Measurements from ENCODE around the gene TGFB1I1.

Gene TGFB1I1

DNA sequence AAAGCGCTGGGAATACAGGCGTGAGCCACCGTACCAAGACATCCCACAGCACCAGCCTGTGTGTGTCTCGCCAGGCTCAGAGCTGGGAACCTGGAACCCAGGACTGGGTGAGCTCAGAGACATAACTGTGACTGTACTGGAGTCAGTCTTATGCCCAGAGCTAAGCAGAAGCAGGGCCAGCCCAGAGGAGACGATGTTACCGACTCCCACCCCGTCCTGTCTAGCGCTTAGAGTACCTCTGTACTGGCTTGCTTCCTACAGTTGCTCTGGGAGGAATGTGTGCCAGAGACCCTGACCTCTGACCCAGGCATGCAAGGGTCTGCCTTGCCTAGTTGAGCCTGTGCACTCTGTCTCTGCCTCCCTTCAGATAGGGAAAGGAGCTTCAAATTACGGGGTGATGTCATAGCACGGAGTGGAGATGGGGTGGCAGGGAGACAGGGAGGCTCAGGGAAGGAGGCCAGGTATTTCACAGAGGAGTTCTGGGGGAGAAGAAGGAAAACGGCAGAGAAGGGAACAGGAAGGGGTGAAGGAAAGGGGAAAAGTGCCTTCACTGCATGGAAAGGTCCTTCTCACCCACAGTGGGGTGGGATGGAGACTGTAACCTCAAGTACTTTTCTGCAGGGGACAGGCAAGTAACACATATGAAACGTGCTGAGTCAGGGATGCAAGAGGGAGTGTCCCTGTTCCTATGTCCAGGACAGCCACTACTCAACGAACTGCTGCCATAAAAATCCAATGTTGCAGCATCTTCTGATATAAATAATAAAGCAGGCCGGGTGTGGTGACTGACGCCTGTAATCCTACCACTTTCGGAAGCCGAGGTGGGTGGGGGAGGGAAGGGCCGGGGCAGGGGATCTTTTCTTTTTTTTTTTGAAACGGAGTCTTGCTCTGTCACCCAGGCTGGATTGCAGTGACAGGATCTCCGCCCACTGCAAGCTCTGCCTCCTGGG lies 18.4 kb upstream of the TGFB1I1 start:
- DNase-seq: no peak

DNA sequence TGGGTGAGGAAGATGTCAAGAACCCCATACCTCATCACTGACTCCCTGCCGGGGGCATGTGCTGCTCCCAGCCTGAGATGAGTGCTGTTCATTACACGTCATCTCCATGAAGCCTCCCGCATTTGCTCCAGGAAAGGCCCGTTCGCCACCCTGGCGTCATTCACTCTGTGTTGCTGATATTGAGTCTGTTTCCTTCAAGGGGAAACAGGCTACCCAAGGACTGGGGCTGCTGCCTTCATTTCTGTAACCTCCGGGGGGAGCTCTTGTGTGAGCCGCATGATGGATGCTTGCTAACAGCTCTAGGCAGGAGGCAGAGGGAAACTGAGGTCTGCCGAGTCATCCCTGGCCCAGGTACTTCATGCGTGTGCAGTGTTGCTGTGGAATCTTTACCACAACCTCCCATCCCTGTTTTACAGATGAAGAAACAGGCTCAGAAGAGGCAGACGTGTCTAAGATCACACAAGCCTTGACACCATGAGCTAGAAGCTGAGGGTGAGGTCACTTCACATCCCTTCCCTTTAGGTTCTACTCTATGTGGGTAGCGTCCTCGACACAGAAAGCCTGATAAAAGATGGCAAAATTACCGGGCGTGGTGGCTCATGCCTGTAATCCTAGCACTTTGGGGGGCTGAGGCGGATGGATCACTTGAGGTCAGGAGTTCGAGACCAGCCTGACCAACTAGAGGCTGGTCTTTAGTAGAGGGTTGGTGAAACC lies 16.2 kb upstream of the TGFB1I1 start:
- no peak for DNase-seq

DNA sequence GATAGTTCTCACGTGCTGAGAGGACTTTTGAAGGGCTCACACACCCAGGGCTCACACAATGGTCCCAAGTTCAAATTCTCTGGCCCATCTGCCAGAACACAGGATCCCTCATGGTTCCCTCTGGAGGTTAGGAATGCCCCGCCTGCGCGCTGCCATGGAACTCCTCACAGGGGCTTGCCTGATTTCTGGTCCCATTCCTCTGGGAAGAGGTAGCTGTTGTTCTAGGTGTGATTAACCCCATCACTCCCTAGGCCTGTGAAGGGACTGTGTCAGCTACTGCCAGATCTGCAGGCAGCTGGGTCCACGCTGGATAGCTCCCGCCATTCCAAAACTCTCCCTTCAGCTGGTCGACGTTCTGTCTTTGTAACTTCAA lies 15.0 kb upstream of the TGFB1I1 start:
- no peak for DNase-seq

DNA sequence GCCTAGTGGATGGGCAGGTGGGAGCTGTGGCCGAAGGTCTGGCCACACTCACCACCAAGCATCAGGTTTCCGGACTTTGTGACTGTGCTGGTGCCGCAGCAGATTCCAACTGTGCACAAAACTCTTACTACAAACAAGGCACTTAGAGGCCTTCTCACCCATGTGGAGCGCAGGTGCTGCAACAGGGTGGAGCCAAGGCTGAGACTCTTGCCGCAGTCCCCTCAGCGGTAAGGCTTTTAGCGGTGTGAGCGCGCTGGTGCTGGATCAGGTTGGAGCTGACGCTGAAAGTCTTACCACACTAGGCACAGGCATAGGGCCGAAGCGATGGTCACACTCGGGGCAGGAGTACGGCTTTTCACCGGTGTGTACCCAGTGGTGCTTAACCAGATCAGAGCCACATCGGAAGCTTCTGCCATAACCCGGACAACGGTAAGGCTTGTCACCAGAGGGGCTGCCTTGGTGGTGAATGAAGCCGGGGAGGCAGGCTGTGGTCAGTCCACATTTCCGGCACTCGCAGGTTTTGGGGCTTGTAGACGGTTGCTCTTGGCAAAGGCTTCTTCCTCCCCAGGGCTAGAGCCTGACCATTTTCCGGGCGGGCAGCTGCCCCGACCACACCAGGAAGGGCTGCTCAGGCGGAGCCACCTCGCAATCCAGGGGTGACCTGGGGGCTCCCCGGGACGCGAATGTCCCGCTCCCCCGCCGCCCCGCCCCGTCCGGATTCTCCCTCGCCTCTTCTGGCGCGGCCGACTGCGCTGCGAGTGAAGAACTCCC lies 13.7 kb upstream of the TGFB1I1 start:
- no peak for DNase-seq

DNA sequence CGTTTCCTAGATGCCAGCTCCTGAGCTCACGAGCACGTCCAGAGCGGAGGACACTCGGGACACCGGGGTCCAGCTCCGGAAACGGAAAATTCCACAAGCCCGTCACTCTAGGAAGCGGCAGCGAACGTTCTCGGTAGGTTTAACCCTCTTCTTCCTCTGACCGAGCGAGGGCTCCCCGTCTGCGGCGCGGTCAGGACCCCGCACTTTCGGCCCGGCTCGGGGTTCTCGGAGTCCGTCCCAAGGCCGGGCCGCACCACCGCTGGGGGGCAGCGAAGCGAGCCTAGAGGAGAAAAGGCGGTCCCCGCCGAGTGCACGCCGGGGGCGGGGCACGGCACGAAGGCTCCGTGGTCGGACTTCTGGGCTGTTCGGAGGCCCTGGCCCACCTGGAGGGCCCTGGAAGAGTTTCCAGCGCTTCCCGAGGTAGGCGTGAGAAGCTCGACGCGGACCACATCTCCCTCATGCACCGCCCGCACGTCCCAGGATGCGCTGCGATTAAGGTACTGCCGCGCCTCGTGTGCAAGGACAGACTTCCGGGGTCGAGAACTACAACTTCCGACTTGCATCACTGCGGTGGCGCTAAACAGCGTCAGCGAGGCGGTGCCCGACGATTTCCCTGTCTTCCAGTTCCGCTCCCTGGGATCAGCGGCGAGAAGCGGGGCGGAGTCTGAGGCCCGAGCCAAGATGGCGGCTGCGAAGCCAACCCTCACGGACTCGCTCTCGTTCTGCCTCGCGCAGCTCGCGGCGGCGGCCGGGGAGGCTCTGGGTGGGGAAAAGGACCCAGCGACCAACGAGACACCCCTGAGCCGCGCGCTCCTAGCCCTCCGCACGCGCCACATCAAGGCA lies 12.9 kb upstream of the TGFB1I1 start, which contains the start of gene ARMC5:
Gene ARMC5 (plus strand): TSS at position 658 of the 843 bp plus-strand sequence. CDS start 24 bp downstream, at position 682.
- peak; percentile 91 for DNase-seq

DNA sequence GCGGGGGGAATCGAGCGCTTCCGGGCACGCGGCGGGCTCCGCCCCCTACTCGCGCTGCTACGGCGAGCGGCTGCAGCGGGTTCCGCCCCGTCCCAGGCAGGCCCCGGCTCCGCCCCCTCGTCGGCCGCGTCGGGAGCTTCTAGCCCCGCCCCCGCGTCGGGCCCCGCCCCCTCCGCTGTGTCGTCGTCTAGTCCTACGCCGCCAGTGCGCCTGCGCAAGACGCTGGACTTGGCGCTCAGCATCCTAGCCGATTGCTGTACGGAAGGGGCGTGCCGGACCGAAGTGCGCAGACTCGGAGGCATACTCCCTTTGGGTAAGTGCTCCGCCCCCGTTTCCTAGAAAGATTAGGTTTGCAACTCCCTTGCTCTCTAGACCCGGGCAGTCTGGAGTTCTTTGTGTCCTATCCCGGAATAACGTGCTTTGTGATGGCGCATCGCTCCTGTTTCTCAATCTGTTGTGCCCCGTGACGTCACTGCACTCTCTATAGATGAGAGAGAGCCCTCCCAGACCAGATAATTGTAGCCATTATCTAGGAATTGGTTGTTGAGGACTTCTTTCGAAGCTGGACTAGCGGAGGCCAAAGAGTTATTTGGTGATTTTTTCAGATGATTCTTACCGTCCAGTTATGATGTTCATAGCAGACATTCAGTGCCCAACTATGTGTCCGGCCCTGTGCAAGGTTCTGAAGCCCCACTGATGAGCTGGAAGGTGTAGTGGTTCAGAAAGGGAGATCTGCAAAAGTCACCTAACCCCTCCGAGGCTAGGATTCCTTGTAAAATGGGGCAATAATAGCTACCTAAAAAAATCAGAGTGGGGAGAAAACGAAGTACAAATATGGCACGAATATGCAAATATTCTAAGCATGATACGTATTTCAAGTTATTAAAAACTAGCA lies 12.0 kb upstream of the TGFB1I1 start:
- DNase-seq: peak; percentile 98

DNA sequence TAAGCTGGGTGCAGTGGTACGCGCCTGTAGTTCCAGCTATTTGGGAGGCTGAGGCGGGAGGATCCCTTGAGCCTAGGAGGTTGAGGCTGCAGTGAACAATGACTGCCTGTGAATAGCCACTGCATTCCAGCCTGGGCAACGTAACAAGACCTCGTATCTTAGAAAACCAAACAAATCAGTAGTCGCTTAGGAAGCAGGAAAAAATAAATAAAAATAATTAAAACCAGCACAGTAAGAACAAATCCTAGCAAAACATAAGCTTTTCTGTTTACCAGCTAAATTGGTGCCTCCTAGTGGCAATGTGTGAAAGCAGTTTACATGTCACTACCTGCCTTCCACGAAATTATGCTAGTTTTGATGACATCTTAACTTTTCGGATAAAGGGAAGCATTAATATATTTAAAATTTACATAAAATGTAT lies 11.4 kb upstream of the TGFB1I1 start:
- no peak for DNase-seq

DNA sequence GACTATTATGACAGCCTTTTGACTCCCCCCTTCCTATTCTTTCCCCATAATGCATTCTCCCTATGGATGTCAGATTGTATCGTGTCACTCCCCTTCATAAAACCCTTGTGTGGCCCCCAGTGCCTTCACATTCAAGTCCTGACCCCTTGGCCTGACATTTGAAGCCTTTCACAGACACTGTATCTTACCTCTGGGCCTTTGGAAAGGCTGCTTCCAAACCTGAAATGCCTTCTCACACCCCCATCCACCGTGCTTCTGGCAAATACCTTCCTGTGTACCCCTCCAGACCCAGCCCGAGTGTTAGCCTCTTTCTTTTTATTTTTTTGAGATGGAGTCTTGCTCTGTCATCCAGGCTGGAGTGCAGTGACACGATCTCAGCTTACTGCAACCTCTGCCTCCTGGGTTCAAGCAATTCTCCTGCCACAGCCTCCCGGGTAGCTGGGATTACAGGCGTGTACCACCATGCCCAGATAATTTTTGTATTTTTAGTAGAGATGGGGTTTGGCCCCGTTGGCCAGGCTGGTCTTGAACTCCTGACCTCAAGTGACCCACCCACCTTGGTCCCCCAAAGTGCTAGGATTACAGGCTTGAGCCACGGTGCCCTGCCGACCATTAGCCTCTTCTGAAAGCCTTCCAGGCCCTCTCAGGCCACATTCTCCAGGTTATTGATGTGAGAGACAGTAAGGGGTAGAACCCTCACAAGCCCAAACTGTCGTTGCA lies 10.6 kb upstream of the TGFB1I1 start:
- DNase-seq: no peak

DNA sequence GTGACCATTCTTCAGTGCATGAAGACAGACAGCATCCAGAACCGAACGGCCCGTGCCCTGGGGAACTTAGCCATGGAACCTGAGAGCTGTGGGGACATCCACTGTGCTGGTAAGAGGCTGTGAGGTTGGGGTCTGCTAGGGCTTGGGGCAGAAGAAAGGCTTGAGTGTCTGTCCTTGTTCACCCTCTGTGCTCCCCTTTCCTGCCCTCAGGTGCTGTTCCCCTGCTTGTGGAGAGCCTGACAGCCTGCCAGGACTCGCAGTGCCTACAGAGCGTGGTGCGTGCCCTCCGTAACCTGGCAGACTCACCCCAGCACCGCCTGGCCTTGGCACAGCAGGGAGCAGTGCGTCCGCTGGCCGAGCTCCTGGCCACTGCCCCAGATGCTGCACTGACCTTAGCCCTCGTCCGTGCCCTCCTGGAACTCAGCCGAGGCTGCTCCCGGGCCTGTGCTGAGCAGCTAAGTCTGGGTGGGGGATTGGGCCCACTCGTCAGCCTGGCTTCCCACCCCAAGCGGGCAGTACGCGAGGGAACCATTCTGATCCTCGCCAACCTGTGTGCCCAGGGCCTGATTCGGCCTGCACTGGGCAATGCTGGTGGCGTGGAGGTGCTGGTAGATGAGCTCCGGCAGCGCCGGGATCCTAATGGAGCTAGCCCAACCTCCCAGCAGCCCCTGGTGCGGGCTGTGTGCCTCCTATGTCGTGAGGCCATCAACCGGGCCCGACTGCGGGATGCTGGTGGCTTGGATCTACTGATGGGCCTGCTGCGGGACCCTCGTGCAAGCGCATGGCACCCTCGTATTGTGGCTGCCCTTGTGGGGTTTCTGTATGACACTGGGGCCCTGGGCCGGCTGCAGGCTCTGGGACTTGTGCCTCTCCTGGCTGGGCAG lies 9.8 kb upstream of the TGFB1I1 start:
- no peak for DNase-seq

DNA sequence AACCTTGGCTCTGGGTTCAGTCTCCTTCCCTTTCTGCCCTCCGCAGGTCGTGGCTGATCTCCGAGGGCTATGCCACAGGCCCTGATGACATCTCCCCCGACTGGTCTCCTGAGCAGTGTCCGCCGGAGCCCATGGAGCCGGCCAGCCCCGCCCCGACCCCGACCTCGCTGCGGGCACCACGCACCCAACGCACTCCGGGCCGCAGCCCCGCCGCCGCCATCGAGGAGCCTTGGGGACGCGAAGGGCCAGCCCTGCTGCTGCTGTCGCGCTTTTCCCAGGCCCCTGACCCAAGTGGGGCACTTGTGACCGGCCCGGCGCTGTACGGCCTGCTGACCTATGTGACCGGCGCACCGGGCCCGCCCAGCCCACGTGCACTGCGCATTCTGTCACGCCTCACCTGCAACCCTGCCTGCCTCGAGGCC lies 7.6 kb upstream of the TGFB1I1 start:
- DNase-seq: no peak

DNA sequence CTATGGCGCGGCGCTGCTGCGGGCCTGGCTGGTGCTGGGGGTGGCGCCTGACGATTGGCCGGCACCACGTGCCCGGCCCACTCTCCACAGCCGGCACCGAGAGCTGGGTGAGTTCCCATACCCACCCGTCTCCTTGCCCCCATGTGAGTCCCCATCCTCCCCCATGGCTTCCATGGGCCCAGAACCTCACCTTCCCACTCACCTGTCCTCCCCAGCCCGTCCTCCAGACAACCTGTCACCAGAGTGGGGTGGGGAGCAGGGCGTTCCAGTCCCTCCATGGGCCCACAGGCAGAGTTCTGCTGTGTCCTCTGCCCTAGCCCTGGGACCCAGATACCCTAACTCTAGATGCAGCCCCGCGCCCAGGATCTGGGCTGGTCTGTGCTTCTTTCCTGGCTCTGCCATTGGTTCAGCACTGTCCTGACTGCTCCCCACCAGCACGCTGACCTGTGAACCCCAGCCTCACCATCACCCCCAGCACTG lies 7.1 kb upstream of the TGFB1I1 start:
- DNase-seq: no peak

DNA sequence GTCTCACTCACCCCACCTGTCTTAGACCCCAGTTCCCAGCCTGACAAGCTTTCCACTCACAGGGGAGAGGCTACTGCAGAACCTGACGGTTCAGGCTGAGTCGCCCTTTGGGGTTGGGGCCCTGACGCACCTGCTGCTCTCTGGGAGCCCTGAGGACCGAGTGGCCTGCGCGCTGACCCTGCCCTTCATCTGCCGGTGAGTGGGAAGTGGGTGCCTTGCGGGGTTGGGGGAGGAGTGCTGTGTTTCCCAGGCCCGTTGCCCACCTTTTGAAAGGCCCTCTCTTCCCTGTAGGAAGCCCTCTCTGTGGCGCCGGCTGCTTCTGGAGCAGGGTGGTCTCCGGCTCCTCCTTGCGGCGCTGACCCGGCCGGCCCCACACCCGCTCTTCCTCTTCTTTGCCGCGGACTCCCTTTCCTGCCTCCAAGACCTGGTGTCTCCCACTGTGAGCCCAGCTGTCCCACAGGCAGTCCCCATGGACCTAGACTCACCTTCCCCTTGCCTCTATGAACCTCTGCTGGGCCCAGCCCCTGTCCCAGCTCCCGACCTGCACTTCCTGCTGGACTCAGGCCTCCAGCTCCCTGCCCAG lies 6.1 kb upstream of the TGFB1I1 start:
- no peak for DNase-seq

DNA sequence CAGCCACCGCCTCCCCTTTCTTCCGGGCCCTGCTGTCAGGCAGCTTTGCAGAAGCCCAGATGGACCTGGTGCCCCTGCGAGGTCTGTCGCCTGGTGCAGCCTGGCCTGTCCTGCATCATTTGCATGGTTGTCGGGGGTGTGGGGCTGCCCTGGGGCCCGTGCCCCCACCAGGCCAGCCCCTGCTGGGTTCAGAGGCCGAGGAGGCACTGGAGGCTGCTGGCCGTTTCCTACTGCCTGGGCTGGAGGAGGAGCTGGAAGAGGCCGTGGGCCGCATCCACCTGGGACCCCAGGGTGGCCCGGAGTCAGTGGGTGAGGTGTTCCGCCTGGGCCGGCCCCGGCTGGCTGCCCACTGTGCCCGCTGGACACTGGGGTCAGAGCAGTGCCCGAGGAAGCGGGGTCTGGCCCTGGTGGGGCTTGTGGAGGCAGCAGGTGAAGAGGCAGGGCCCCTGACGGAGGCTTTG lies 5.5 kb upstream of the TGFB1I1 start:
- no peak for DNase-seq

DNA sequence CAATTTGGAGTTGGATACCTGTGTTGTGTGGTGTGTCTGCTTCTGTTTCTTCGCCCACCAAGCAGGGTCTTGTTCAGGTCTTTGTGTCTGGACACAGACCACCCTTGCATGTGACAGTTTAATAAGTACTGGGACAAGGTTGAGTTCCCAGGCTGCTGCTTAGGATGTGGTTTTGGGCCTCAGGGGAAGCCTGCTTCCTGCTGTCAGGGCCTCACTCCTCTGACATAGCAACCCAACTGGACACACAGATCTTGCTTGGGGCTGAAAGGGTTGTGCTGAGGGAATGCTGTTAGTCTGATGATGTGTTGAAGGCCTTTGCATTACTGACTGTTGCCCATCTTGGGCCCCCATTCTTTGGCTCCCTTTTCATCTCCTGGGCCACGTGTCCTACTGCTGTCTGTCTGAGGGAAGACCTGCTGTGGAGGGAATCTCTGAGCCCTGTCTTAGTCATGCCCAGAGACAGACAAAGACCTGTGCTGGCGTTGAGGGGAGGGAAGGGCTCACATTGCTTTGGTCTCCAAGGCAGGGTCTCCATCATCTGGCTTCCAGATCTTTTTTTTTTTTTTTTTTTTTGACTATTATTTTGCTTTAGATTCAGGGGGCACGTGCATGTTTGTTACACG lies 4.7 kb upstream of the TGFB1I1 start:
- no peak for DNase-seq

DNA sequence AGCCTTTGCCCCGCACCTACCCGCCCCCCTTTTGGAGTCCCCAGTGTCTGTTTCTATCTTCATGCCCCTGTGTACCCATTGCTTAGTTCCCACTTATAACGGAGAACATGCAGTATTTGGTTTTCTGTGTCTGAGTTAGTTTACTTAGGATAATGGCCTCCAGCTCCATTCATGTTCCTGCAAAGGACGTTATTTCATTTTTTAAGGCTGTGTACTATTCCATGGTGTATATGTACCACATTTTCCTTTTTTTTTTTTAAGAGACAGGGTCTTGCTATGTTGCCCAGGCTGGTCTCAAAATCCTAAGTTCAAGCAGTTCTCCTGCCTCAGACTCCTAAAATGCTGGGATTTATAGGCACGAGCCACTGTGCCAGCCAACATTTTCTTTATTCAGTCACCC lies 4.1 kb upstream of the TGFB1I1 start:
- DNase-seq: no peak

DNA sequence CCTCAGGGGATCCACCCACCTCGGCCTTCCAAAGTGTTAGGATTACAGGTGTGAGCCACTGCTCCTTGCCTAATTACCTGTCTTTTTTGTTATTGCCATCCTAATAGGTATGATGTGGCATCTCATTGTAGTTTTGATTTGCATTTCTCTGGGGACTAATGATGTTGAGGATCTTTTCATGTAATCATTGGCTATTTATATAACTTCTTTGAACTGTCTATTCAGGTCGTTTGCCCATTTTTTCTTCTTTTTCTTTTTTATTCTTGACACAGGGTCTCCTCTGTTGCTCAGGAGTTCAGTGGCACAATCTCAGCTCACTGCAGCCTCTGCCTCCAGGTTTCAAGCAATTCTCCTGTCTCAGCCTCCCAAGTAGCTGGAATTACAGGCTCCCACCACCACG lies 1.3 kb upstream of the TGFB1I1 start:
- no peak for DNase-seq

DNA sequence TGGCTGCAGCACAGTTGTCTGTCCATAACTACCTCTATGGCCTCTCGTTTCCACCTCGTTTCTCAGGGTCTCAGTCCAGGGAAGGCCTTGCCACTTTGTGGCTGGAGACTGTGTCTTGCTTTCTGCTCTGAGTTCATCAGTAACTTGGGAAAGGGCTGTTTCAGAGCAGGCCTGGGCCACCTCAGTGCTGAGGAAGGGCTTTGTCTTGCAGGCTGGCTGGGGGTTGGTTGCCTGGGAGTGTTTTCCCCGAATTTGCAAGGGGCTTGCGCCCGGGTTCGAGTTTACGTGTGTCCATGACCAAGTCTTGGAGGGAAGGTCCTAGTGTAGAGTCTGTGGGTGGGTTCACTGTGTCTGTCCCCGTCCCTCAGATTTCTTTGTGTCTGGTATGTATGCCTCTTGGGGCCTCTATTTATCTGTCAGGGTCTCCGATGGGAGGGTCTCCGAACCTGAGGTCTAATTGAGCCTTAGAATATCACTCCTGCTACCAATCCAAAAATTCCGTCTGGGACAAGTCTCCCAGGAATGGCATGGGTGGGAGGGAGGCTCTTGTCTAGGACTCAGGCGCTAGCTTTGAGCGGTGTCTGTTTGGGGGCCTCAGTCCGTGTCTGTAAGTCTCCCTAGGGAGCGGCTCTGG lies 594 bp upstream of the TGFB1I1 start:
- DNase-seq: no peak

DNA sequence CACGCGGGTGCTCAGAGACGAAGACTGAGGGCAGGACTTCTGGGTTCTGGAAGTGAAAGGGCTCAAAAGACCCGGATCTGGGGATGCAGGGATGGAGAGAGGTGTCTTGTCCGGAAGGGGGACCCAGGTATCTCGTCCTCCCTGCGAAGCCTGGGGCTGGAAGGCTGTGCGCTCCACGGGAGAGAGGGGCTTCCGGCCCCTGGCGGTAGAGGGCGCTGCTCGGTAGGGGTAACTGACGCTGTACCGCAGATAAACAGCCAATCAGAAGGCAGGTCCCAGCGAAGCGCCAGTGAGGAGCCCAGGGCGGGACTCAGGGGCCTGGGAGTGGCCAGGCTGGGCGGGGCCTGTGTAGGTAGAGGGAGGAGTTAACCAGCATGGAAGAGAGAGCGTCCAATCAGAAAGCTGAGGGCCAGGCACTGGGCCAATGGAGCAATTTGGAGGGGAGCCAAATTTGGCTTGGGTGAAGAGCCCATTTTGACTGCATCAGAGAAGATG lies 804 bp downstream of the TGFB1I1 start:
- no peak for DNase-seq
